G401 (cell line): Measurements from ENCODE around the gene UBE2U. TPM values are rescaled to one million over a fixed set of nuclear protein-coding genes. Genes with fewer than 3 reads are reported as not detected.
"Not testable (repeated sequence)": the region's sequence is repeated elsewhere in the genome, so short reads cannot be mapped to it uniquely, and the experiment has no call there.

Experiments
- DNase-seq: peaks from one replicate; pipeline ENCODE4 v3.0.0-alpha.2; 2015; ENCODE audit warnings: low spot score
- in situ Hi-C: cut with HindIII; loops from 2 replicates; pipeline ENCODE4 v1.10.0; 2016; ENCODE audit warnings: low sequenced_read_pairs, mixed read lengths
- total RNA-seq: library from RNA; depleted of rRNA; stranded (reverse); fragments of >200 nt; shearing (Covaris generic); gene quantifications from 2 replicates; pipeline ENCODE4 v1.2.3, GENCODE V29; 2014

UBE2U gene
- total RNA-seq, 1 experiment from 2014 or later: not detected

- in situ Hi-C loops: no loop called here
- no peak for DNase-seq
These were observed 17.1 kb upstream of the UBE2U start for GRCh38 chr1:64186138-64186897.

- in situ Hi-C loops: no loop called here
- no peak for DNase-seq
These were observed 16.5 kb upstream of the UBE2U start for GRCh38 chr1:64186898-64187280.

- DNase-seq: no peak
- in situ Hi-C loops: no loop called here
These were observed 15.8 kb upstream of the UBE2U start for GRCh38 chr1:64187646-64188045.

- no peak for DNase-seq
- in situ Hi-C loops: no loop called here
These were observed 11.1 kb upstream of the UBE2U start for GRCh38 chr1:64192290-64192689.

GRCh38 chr1:64194168-64195080, 9.0 kb upstream of the UBE2U start:
- peak; percentile 4 for DNase-seq
- in situ Hi-C loops: no loop called here

- in situ Hi-C loops: no loop called here
These were observed 8.4 kb upstream of the UBE2U start for GRCh38 chr1:64195081-64195395.

GRCh38 chr1:64196074-64196870, 7.2 kb upstream of the UBE2U start:
- in situ Hi-C loops: no loop called here
- DNase-seq: peak; percentile 11

More at GRCh38 chr1:64195081-64195395, 8.4 kb upstream of the UBE2U start:
- DNase-seq: no peak

- in situ Hi-C loops: no loop called here
- DNase-seq: no peak
These were observed 6.3 kb upstream of the UBE2U start for GRCh38 chr1:64197076-64197475.

GRCh38 chr1:64199154-64199553, 4.3 kb upstream of the UBE2U start:
- DNase-seq: no peak
- in situ Hi-C loops: no loop called here

GRCh38 chr1:64200064-64200463, 3.4 kb upstream of the UBE2U start:
- in situ Hi-C loops: no loop called here
- no peak for DNase-seq

- no peak for DNase-seq
These were observed 5.8 kb downstream of the UBE2U start for GRCh38 chr1:64209221-64209620.

GRCh38 chr1:64212031-64212430, 8.6 kb downstream of the UBE2U start:
- in situ Hi-C loops: no loop called here
- DNase-seq: no peak

More at GRCh38 chr1:64209221-64209620, 5.8 kb downstream of the UBE2U start:
- in situ Hi-C loops: no loop called here

GRCh38 chr1:64215576-64215975, 12.2 kb downstream of the UBE2U start:
- in situ Hi-C loops: no loop called here
- DNase-seq: no peak

GRCh38 chr1:64220241-64220640, 16.8 kb downstream of the UBE2U start:
- no peak for DNase-seq
- in situ Hi-C loops: no loop called here

- DNase-seq: no peak
- in situ Hi-C loops: no loop called here
These were observed 20.1 kb downstream of the UBE2U start for GRCh38 chr1:64223329-64224151.

GRCh38 chr1:64224236-64224635, 20.8 kb downstream of the UBE2U start:
- in situ Hi-C loops: not testable (repeated sequence)

GRCh38 chr1:64228167-64228957, 24.9 kb downstream of the UBE2U start:
- no peak for DNase-seq
- in situ Hi-C loops: no loop called here

More at GRCh38 chr1:64224236-64224635, 20.8 kb downstream of the UBE2U start:
- DNase-seq: not testable (repeated sequence)

- in situ Hi-C loops: no loop called here
- no peak for DNase-seq
These were observed 25.9 kb downstream of the UBE2U start for GRCh38 chr1:64229307-64229706.
